Activated CD4-positive, alpha-beta T cell treated with anti-CD3 and anti-CD28 coated beads for 48 hours (primary cell): ENCODE results near the gene RAMAC.
"Not testable (repeated sequence)": the region's sequence is repeated elsewhere in the genome, so short reads cannot be mapped to it uniquely, and the experiment has no call there.

Source experiments
- DNase-seq: peaks from one replicate; pipeline ENCODE4 v3.0.0-alpha.2; 2020

The RAMAC gene

DNA sequence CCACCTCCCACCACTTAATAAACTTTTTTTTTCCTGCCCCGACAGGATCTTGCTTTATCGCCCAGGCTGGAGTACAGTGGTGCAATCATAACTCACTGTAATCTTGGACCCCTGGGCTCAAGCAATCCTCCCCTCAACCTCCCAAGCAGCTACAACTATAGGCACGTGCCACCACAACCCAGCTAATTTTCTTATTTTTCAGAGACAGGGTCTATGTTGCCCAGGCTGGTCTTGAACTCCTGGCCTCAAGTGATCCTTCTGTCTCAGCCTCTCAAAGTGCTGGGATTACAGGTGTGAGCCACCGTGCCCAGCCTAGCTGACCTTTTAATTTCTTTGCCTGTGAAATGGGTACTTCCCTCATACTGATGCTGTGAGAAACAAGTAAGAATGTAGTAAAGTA, 29.4 kb downstream of the RAMAC start:
- no peak for DNase-seq

GRCh38 chr15:83016906-83017305, 30.9 kb downstream of the RAMAC start:
- DNase-seq, result no peak

- no peak for DNase-seq
Measured at GRCh38 chr15:83018436-83018835, 32.4 kb downstream of the RAMAC start.

GRCh38 chr15:83030021-83030420, 44.0 kb downstream of the RAMAC start:
- DNase-seq, result no peak

DNA sequence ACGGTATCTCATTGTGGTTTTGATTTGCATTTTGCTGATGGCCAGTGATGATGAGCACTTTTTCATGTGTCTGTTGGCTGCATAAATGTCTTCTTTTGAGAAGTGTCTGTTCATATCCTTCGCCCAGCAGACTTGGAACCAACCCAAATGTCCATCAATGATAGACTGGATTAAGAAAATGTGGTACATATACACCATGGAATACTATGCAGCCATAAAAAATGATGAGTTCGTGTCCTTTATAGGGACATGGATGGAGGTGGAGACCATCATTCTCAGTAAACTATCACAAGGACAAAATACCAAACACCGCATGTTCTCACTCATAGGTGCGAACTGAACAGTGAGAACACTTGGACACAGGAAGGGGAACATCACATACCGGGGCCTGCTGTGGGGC, 45.2 kb downstream of the RAMAC start:
- not testable (repeated sequence) for DNase-seq

DNA sequence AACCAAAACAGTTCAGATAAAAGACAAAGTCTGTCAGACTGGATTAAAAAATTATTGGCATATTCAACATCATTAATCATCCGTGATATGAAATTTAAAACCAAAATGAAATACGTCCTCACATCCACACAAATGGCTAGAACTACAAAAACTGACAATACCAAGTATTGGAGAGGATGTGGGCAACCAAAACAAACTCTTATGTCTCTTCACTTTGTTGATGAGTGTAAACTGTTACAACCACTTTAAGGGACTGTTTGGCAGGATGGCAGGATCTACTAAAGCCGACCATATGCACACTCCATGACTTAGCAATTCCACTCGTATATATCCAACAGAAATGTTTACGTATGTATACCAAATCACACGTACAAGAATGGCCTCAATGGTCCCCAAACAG, 50.2 kb downstream of the RAMAC start:
- DNase-seq, result no peak

DNA sequence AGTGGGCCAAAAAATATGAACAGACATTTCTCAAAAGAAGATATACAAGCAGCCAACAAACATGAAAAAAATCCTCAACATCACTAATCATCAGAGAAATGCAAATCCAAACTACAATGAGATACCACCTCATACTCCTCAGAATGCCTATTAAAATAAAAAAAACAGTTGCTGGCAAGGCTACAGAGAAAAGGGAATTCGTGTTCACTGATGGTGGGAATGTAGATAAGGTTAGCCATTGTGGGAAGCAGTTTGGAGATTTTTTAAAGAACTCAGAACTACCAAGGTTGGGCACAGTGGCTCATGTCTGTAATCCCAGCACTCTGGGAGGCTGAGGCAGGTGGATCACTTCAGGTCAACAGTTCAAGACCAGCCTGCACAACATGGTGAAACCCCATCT, 53.2 kb downstream of the RAMAC start:
- DNase-seq, result no peak
